ENCODE measurements around the gene DPPA5.

DNA sequence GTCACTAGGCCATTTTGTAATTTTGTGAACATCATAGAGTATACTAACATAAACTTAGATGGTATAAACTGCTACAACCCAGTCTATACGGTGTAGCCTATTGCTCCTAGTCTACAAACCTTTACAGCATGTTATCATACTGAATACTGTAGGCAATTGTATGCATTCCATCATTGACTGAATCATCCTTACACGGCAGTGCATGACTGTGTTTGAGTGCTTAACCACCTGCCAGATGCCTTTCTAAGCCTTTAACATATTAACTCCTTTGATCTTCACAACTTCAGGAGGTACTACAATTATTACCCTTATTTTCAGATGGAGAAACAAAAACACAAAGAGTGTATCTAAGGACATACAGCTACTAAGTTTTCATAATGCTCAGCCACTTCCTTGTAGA is 14.0 kb downstream of the DPPA5 start:
- TF ChIP-seq, protein P1, sequence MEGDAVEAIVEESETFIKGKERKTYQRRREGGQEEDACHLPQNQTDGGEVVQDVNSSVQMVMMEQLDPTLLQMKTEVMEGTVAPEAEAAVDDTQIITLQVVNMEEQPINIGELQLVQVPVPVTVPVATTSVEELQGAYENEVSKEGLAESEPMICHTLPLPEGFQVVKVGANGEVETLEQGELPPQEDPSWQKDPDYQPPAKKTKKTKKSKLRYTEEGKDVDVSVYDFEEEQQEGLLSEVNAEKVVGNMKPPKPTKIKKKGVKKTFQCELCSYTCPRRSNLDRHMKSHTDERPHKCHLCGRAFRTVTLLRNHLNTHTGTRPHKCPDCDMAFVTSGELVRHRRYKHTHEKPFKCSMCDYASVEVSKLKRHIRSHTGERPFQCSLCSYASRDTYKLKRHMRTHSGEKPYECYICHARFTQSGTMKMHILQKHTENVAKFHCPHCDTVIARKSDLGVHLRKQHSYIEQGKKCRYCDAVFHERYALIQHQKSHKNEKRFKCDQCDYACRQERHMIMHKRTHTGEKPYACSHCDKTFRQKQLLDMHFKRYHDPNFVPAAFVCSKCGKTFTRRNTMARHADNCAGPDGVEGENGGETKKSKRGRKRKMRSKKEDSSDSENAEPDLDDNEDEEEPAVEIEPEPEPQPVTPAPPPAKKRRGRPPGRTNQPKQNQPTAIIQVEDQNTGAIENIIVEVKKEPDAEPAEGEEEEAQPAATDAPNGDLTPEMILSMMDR (IDR thresholded peaks at IDR 0.05): no peak
- TF ChIP-seq POLR2A (IDR thresholded peaks at IDR 0.05) (no peak), POLR2AphosphoS5 (IDR thresholded peaks at IDR 0.05; ENCODE audit: insufficient read depth in 1 of 2, low read depth in 1 of 2) (no peak)
